Activated CD8-positive, alpha-beta memory T cell treated with anti-CD3 and anti-CD28 coated beads, Interleukin-2, amount 50 U/mL, for 24 hours (primary cell): Measurements from ENCODE around the gene FGF8.
"Not testable (repeated sequence)": the region's sequence is repeated elsewhere in the genome, so short reads cannot be mapped to it uniquely, and the experiment has no call there.

ENCODE experiments used
- DNase-seq: peaks from one replicate; pipeline ENCODE4 v3.0.0-alpha.2; 2020; ENCODE audit errors: extremely low read depth

Gene FGF8, protein sequence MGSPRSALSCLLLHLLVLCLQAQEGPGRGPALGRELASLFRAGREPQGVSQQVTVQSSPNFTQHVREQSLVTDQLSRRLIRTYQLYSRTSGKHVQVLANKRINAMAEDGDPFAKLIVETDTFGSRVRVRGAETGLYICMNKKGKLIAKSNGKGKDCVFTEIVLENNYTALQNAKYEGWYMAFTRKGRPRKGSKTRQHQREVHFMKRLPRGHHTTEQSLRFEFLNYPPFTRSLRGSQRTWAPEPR

DNA sequence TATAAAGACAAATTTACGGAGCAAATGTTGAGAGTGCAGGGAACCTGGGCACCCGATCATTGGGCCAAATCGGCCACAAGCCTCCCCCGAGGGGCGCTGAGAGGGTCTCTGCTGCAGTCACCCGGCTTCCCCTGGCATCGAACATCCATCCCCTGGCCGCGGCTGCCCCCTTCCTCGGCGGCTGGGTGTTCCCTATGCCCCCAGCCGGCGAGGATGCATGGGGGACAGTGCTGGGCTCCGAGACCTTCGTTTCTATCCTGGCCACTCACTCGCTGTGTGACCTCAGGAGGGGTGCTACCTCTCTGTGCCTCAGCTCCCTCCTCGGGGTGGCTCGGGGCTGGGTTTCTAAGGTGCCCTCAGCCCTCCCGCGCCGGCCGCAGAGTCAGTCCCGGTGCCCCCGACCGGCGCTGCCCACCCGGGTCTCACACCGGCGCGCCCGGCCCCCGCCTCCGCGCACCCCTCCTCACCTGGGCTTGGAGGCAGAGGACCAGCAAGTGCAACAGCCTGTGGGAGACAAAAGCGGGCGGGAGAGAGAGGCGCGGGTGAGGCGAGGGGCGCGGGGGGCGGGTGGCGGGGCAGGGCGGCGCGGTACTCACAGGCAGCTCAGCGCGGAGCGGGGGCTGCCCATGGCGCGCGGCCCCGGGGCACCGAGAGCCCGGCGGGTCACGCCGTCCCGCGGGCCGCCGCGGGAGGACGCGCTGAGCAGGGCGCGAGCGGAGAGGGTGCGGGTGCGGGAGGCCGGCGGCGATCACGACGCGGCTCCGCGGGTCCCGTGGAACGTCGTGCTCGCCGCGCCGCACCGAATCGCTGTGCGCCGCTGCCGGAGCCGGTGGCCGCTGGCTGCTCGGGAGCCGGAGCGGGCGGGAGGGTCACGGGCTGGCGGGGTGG is at the start of gene FGF8:
Gene FGF8 (minus strand): TSS at position 842 of the 888 bp plus-strand sequence. CDS start 214 bp downstream, at position 628.
- DNase-seq: no peak

DNA sequence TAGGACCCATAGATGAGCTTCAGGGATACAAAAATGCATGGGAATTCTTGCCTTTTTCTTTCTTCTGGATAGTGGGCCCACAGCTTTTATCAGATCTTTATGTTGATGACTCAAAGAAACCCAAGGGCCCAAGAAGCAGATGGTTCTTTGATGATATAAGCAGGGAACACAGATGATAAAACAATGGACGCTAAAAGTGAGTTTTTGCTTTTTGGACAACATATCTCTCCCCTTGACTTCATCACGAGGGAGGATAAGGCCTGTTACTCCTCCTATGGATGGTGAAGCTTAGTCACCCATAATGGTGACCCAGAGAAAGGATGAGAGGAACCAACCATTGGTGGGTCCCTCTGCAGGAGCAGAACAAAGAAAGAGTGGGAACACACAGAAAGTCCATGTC is 48.8 kb upstream of the FGF8 start:
- no peak for DNase-seq

DNA sequence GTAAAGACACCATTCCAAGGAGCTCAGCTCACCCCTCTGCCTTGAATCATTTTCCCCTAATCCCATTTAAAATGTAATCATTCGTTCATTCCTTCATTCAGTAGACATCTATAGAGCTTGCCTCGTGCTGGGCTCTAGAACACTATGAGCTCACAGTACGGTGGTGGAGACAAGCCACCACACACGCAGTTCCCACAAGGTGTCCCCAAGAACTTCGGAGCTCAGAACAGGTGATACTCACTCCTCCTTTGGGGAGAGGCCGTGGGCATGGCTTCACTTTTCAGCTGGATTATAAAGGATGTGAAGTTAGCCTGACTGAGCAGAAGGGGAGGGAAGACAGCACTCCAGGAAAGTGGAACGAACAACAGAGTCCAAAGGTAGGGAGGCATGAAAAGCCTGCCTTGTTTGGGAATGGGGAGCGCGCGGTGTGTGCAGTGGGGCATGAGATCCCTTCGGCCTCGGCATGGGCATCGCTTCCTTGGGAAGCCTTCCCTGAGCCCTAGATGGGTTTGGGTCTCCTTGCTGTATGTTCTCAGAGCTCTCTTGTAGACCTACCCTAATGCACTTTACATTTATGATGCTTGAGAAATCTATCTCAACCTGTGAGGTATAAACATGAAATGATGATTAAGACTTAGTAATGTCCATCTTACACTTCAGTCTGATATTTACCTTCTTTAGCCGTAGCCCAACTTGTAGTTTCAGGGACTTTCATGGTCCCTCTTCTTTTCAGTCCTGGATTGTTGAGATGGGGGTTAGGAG is 43.1 kb upstream of the FGF8 start:
- no peak for DNase-seq

DNA sequence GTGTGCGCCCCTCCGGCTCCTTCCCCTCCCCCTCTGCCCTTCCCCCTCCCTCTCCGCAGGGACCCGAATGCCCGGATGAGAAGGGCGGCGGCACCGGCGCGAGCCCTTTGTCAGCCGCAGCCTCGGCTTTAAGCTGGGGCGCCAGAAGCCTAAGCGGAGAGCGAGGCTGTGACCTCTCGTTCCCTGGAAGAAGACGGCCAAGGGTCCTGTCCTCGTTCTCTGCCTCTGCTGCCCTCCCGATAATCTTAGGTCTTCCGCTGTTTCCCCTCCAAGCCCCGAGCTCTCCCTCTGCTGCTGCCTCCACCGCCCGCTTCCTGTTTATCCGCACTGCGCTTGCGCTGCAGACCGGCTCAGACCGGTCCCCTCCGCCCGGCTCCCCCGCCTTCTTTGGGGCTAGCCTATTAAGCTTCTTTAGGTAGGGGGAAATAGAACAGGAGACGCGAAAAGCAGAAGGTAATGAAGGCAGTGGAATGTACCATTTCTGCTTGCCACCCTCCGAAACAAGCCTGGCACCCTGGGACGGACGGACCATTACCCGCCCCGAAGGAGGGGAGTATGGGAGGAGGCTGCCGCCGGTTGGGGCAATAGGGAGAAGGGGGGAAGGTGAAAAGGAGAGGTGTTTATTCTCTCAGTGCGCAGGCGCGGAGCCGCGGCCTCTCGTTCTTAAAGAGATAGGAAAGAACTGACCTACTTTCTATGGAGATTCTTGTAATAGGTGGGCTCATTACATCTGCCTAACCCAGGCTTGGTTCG is 42.4 kb upstream of the FGF8 start, which contains the start of gene OGA:
Gene OGA (minus strand): TSS at position 326 of the 753 bp plus-strand sequence. CDS start 422 bp downstream, outside the sequence.
- DNase-seq: peak; percentile 95

DNA sequence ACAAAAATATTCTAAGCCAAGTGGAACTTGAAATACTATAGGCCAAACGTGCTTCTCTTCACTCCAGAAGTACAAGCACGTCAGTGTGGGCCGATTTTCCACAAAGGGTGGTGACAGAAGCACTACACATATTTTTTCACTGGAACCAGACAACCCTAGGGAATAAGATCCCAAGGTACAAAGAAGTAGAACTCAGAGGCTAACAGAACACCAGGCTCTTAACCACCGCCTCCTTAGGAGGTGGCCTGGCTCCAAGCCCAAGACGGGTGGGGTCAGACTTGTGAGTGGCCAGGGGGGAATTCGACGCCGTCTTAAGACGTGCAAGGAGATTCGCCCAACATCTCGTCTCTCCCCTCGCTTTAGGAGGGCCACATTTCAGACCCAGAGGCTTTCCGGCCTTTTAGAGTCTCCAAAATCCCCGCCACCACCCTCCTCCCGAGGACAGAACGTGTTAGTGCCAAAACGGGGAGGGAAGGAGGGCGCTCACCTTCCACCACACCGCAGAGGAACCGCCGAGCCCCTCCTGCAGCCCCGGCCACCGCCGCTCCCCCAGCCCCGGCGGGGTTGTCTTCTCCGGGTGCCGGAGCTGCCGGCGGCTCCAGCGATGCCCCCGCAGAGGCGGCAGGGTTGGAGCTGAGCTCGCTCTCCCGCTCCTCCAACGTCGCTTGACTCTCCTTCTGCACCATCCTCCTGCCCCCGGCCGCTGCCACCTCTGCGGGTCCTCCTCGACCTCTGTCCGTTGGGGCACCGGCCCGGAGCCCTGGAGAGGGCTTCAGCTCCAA is 41.6 kb upstream of the FGF8 start:
- DNase-seq: peak; percentile 15

DNA sequence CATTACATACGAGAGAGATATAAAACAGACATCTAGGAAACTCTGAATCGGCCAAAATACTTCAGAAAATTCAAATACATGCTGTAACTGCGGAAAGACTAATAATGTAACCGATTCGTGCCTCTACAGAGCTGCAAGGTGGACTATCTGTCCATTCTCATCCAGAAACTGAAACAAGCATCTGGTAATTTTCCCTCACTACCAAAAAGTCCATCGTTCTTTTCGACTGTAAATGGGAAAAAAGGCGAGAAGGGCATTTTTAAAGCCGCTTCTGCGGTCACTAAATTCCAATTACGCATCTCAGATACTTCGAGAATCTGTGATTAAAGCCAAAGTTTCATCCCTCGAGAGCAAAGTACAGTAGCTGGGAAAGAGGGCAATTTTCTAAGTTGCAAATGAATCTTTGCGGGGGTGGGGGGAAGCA is 41.0 kb upstream of the FGF8 start:
- DNase-seq: no peak

DNA sequence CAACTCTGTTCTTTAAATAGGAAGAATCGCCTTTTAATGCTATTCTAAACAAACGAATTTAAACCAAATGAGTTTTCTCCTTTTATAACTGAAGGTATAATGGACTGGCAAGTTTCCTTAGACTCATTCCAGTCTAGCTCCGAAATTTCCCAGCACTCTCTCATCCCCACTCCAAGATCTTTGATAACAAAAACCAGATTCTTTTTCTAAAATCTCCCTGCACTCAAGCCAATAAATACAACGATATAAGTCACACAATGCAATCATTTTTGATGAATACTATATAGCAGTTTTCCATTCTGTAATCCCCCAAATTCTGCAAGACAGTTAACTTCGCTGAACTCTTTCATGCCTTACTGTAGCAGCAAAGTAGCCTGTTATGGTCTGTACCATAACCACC is 40.5 kb upstream of the FGF8 start:
- DNase-seq: no peak

DNA sequence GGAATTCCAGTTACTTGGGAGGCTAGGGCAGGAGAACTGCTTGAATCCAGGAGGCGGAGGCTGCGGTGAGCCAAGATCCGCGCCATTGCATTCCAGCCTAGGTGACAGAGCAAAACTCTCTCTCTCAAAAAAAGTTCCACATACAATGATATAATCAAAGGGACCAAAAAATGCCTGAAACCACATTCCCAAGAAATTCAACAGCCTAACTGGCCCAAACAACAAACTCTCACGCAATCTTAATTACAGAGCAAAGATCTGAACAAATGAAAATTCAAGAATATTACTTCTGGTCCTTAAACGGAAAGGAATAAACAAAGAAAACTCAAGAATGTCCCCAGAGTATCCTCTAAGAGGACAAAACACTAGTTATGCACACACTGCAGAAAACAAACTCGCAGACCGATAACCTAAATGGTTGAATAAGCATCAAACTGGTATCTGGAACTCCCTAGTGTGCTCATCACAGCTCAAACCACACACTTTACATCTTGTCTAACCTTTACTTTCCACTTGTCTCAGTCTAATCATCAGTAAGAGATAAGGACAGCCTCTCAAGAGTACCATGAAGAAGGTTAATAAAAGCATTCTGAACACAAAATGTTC is 38.7 kb upstream of the FGF8 start:
- DNase-seq: no peak

DNA sequence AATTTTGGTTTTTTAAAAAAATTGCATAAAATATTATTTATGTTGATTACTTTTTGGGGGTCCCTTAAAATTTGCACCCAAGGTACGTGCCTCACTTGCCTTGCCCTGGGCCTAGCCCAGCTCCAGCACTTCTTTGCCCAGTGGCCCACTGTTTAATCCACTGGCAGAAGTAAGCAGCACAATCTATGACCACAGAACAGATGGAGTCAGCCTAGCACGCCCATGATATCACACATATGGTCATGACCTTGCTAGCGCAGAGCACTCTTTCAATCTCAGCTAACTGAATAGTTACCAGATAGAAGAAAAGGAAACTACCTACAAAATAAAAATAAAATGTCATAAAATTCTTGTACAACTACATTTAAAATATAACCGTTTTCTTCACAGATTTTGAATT is 36.7 kb upstream of the FGF8 start:
- DNase-seq: no peak

DNA sequence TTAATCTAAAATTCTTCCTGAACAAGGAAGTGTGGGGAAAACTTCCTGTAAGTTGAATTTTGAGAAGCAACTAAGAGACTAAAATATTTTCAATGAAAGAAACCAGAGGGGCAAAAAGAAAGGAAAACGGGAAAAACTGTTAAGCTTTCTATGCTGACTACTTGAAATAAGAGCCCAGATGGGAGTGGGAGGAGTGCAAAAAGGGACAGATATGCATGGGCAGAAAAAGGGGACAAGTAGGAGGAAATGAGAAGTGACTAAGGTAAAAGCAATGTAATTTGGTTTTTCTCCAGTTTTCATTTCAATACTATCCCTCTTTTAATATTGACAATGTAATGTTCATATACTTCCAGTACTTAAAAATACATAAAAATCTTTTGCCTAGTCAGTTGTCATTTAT is 31.2 kb upstream of the FGF8 start:
- DNase-seq: no peak

DNA sequence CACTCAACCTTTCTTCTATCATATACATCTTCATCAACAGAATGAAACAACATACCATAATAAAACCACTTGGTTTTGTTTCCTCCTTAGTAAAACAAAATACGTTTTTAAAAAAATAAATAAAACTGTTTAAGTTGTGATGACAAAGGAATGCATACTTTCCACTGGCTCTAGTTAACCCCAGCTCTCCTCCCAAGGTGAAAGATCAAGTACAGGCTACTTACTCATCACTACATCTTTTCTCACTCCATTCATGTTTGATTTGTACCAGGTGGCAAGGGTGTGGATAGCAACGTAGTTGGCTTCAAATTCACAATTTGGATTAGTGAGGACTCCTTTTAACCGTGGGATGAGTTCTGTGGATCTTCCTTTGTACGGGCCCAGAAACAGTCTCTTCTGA is 27.6 kb upstream of the FGF8 start:
- no peak for DNase-seq

DNA sequence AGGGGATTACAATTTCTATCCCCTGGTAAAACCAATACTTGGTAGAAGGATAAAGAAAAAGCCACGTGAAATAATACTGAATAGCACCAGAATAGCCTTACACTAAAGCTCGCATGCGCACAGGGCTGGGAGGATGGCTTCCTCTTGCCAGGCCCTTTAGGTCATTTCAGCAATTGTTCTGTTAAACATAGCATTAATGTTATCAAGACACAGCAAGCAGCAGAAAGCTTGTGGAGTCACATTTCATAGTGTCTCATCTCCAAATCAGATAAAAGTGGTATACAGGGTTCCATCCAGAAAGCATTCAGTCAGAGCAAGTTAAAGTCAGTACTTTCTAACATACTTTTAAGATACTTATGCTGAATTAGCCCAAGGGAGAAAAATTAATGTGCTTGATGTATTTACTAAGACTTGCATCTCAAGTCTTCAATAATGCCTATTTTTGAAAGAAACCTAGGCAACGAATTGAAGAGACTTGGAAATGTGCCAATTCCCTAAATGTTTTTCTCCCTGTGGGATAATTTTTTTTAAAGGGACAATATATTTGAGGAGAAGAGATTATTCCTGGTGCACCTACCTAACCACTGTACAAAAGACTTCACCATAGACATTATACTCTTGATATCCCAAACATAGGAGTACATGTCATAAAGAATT is 21.6 kb upstream of the FGF8 start:
- DNase-seq: no peak

DNA sequence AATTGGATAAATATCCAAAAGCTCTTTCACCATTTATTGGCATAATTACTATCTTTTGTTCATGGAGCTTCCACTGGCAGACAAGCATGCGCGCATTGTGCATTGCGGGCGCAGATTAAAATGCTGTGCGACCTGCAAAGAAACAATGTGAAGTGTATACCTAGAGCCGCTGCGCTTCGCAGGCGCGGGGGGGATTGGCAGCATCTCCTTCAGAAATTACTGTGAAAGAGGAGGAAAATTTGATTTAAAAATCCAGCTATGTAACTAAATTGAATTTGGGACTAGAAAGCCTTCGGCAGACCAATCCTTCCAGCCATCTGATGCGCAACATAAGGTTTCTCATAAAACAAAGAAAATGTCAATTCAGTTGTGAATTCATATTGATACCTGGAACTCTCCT is 17.6 kb upstream of the FGF8 start:
- DNase-seq: no peak

DNA sequence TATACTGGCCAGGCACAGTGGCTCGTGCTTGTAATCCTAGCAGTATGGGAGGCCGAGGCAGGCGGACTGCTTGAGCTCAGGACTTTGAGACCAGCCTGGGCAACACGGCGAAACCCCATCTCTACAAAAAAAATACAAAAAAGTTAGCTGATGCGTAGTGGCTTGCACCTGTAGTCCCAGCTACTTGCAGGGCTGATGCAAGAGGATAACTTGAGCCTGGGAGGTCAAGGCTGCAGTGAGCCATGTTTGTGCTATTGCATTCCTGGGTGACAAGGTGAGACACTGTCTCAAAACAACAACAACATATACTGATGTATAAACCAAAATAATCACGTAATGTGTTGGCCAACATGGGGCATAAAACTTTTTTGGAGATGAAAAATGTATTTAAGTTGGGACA is 13.8 kb upstream of the FGF8 start:
- no peak for DNase-seq

DNA sequence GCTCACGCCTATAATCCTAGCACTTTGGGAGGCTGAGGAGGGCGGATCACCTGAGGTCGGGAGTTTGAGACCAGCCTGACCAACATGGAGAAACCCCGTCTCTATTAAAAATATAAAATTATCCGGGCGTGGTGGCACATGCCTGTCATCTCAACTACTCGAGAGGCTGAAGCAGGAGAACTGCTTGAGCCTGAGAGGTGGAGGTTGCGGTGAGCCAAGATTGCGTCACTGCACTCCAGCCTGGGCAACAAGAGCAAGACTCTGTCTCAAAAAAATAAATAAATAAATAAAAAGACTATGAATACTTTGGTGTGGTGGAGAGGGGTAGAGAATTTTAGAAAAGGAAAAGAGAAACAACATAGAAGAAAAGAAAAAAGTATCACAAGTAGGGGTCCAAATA is 13.3 kb upstream of the FGF8 start:
- not testable (repeated sequence) for DNase-seq

DNA sequence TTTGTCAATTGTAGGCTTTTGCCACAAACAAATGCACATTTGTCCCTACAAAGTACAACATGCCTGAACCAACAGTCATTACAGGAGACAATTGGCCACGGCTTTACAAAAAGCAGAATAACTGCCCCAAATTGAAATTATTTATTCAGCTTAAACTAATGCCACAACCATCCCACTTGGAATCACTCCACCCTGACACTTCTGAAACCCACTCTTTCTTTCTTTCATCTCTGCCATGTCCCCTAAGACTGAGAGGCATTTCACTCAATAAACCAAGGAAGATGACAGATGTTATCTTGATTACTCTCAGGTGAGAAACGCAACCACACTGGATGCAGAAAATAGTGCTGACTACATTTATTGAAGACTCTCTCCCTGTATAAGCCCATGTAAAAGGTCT is 9.9 kb upstream of the FGF8 start:
- DNase-seq: no peak

DNA sequence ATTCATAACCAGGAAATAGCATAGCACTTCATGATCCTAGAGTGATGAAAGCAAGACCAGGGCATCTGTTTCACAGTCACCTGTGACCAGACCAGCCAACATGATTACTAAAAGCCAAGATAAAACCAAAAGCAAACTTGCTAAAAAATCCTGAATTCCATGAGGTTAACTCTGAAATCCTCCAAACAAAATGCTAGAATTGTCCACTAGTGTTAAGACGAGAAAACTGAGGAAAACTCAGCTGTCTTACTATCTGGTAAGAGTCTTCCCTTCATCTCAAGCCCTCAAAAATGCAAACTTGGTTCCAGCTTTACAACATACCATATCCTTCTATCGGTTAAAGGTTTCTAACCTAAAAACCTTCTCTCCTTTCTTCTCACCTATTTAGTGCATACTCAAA is 8.6 kb upstream of the FGF8 start:
- DNase-seq: no peak

DNA sequence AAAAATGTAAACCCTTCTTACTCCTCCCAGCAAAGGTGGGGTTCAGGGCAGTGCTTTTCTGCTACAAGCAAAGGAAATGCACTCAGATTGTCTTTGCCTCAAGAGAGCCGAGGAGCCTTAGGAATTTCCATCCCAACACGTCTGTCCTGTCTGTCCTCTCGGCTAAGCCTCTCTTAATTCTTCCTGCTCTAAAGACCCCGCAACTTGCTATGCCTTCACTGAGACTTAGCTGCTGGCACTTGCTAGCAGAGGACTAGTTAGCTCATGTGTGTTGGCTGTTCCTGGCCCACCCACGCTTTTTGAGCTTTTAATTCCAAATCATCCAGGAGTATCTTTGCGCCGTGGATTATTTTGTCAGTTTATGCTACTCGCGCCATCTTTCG is 7.8 kb upstream of the FGF8 start:
- DNase-seq: no peak

DNA sequence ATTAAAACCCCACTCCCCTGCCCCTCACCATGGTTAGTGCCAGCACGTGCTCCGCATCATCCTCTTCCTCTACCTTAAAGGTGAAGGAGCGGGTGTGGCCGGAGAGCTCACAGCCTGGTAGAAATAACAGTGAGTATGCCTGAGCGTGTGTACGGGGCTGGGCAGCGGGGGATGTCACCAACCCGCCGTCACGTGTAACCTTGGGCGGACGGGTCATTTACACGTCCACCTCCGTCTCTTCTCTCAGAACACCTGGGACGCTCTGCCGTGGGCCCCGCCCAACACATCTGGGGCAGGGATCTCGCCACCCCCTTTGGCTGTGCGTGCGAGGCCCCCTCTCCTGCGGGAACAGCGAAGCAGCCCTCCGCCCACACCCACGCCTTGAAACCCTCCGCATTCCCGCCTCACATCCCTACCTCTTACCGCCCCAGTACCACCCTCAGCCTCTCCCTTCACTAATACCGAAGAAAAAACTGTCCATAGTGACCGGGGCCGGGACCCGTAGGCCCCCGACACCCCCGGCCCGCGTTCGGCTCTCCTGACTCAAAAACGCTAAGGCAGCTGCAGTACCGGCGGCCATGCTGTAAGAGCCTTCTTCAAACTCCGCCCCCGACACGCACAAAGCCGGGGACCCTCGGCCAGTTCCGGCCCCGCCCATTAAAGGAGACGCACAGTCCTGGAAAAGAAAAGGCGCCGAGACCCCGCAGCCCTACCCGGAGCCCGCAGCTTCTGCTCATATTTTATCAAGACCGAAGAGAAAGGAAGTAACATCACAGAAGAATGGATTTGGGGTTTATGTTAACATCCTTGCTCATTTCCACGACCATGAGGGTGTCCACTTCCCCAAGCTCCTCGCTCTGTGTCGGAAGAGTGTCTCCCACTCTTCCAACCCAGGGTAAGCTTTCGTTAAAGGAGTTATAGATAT is 7.2 kb upstream of the FGF8 start, which contains the start of gene NPM3:
Gene NPM3 (minus strand): TSS at position 636 of the 925 bp plus-strand sequence. CDS start 56 bp downstream, at position 580.
- peak; percentile 78 for DNase-seq
